Endometrial microvascular endothelial cells (primary cell): Measurements from ENCODE around the gene ARHGAP4. TPM values are rescaled to one million over a fixed set of nuclear protein-coding genes. Genes with fewer than 3 reads are reported as not detected.

Experiments used
- in situ Hi-C: cut with HindIII; loops from 2 replicates; pipeline ENCODE4 v1.10.0; 2017; ENCODE audit warnings: low sequenced_read_pairs, low pct_unique_long_range_greater_than_20kb; ENCODE audit errors: inconsistent ontology term
- total RNA-seq: library from RNA; depleted of rRNA; stranded (reverse); fragments of >200 nt; gene quantifications from one replicate; pipeline ENCODE4 v1.2.3, GENCODE V29; 2015; ENCODE audit errors: inconsistent ontology term

ARHGAP4 gene
- total RNA-seq, 1 donor from 2014 or later = 15.4 TPM

DNA sequence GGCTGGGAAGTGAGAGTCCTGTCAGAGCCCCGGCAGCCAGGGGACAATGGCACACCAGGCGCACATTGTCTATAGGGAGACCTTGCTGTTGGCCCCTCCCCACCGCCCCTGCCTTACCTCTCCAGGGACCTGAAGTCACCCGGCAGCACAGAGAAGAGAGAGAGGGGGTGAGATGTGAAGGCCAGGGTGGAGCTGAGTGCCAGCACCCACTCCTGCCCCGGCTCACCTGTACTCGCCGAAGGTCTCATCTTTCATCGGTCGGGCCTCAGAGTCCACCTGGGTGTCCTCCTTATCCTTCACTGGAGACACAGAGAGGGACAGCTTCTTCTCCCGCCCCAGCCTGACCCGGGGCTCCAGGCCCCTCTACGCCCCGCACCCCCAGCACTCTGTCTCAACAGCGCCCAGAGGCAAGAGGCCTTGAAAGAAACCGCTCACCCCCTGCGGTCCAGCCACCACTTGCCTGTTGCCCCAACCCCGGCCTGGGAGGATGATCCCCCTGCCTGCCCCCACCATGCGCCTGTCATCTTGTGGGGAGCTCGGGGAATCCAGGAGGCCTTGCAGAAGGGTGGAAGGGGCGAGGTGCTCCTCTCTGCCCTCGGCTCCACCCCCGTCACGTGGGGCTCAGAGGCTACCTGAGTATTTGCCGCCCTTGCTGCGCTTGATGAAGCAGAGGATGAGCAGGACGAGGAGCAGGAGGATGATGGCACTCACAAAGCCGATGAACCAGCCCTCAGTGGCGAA is 62.6 kb downstream of the ARHGAP4 start:
- in situ Hi-C loops = no loop called here

DNA sequence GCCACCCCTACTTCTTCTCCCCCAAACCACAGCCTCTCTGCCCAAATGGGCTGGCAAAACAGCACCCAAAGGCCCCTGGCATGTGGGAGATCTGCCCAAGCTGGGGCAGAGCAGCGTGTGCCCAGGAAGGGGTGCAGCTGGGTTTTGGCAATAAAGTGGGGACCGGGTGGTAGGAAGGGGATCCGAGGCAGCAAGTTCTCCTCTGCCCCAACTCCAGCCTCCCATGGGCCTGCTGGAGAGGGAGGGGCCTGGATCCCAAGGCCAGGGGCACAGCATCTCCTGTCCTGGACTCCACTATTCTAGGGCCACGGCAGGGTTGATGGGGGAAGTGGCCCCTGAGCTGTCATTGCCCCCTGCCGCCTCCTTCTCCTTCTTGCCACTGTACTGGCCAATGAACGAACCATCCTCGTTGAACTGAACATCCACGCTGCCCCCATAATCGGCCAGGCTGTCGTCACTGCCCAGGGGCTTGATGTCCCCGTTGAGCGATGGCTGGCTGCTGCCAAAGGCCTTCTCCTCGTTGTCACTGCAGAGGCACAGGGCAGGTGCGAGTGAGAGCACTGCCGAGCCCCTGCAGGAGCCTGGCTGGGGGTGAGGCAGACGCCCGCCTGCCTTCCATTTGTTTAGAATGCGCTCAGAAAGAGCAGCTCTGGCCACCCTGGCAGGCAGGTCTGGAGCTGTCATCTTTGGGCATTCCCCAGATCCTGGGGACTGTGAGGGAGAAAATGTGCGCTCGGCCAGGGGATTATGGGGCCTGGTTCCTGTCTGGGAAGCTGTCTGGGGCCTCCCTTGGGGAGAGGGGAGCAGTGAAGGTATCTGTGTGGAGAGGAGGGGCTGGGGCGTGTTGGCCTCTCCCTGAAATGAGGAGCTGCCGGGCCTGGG is 63.5 kb downstream of the ARHGAP4 start:
- in situ Hi-C loops = no loop called here

DNA sequence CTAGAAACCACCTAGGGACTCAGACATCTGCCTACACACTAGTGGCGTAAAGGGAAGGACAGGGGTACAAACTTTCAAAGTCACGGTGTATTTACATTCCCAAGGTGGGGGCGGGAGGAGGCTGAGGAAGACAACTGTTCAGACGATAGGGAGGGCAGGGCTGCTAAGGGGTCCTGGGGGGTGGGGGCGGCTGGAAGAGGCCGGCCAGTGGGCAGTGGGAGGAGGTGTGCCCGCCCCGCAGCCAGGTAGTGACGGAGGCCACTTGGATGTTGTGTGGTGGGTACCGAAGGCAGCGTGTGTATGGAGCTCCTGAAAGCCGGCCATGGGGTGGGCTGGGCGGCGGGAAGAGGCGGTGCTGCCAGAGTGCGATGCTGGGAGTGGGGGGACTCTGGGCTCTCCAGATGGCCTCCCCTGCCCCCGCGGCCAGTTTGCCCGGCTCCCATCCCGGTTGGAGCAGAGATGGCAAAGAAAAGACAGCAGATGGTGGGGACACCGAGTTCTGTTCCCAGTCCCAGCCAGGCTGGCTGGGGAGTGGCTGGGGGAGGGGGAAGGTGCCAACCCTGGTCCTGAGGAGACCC is 64.2 kb downstream of the ARHGAP4 start:
- in situ Hi-C loops = no loop called here

DNA sequence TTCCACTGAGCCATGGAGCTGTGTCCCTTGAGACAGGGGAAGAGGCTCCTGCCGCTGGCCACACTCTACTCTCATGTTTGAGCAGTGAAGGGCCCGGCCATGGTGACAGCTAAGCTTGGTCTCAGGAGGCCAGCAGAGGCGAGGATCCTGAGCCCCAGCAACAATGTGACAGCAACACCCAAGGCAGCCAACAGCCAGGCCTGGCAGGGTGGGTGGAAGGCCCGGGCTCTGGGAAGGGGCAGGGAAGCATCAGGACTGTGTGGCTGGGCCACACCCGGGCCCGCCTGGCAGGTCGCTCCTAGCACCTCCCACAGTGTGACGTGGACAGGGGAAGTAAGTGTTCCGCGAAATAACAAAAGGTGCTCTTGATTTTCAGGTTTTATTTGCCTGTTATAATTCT is 64.9 kb downstream of the ARHGAP4 start:
- in situ Hi-C loops = no loop called here

Other genes with a start within 250 kb of the ARHGAP4 start
- 2.6 TPM for gene SLC6A8, start 238.3 kb downstream of the ARHGAP4 start, total RNA-seq
- 282 TPM for gene BCAP31, start 201.9 kb downstream of the ARHGAP4 start, total RNA-seq
- 11.7 TPM for gene ABCD1, start 201.4 kb downstream of the ARHGAP4 start, total RNA-seq
- 15.3 TPM for gene PLXNB3, start 162.0 kb downstream of the ARHGAP4 start, total RNA-seq
- 0.56 TPM for gene SRPK3, start 145.2 kb downstream of the ARHGAP4 start, total RNA-seq
- 77.5 TPM for gene IDH3G, start 131.9 kb downstream of the ARHGAP4 start, total RNA-seq
- gene SSR4, start 131.6 kb downstream of the ARHGAP4 start, total RNA-seq = 199 TPM
- not detected for gene PDZD4, start 95.7 kb downstream of the ARHGAP4 start, total RNA-seq
- gene L1CAM, start 40.1 kb downstream of the ARHGAP4 start, total RNA-seq = not detected
- gene AVPR2, start 21.6 kb downstream of the ARHGAP4 start, total RNA-seq = not detected
- 216 TPM for gene NAA10, start 8.8 kb upstream of the ARHGAP4 start, total RNA-seq
- gene RENBP, start 18.4 kb upstream of the ARHGAP4 start, total RNA-seq = not detected
- 44.8 TPM for gene HCFC1, start 45.6 kb upstream of the ARHGAP4 start, total RNA-seq
- 9.8 TPM for gene TMEM187, start 46.5 kb upstream of the ARHGAP4 start, total RNA-seq
- 156 TPM for gene IRAK1, start 93.6 kb upstream of the ARHGAP4 start, total RNA-seq
- 20.5 TPM for gene MECP2, start 171.5 kb upstream of the ARHGAP4 start, total RNA-seq
- gene OPN1LW, start 218.0 kb upstream of the ARHGAP4 start, total RNA-seq = not detected